GM19025 (cell line): Measurements from ENCODE around the gene GALNT17.

ENCODE experiments used
- ATAC-seq: cut with Tn5 transposase; IDR thresholded peaks from one replicate; pipeline ENCODE4 v1.9.1; 2021; ENCODE audit warnings: mild to moderate bottlenecking, low read depth, moderate library complexity; ENCODE audit not compliant: unreplicated experiment

GALNT17 gene

DNA sequence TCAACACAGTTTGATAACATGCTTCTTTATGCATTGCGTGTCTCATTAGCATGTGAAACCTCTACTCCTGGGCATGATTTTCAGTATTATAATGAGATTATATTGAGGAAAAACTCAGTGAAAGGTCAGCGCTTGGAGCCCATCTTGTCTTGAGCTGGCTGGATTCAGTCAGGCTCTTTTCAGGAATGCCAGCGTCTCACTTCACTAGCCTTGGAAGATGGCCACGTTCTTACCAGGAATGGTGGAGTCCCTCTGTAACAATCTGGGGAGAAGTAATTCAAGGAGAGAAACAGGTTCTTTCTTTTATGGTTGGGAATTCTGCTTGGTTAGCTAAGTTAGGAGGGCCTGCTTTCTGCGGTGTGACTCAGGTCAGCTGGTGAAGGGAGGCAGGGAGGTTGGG is 241.0 kb downstream of the GALNT17 start:
- no peak for ATAC-seq

DNA sequence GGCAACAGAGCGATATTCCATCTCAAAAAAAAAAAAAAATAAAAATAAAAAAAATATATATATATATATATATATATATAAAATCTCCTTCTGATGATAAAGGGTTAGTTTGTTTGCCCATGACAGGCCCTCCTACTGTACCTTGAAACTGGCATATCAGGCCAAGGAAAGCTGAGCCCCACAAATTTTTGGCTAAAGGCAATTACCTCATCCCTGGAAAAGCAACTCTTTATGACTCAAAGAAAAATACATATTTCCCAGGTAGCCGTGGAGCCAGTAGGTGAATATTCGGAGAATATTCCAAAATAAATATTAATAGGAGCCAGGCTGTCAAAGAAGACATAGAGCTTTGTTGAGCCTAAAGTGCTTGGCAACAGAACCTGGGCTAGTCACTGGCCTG is 245.1 kb downstream of the GALNT17 start:
- no peak for ATAC-seq

DNA sequence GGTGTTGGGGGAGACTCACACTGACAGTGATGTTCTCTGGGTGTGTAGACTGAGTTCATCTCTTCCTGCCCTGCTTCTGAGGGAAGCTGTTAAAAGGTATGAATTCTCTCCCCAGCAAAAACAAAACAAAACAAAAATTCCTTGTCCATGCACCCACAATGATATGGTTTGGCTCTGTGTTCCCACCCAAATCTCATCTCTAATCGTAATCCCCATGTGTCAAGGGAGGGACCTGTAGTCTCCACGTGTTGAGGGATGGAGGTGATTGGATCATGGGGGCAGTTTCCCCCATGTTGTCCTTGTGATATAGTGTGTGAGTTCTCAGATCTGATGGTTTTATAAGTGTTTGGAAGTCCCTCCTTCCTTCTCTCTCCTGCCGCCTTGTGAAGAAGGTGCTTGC is 245.5 kb downstream of the GALNT17 start:
- no peak for ATAC-seq

DNA sequence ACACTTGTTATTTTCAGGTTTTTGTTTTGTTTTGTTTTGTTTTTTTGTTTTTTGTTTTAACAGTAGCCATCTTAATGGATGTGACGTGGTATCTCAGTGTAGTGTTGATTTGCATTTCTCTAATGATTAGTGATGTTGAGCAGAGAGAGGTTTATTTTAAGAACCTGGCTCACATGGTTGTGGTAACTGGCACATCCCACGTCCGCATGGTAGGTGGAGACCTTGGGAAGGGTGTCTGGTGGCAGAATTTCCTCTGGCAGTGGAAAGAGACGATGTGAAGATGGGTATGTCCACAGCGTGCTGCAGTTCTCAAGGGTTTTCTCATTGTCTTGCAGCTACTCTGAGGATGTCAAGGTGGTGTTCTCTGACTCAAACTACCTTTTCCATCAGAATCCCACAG is 252.2 kb downstream of the GALNT17 start:
- ATAC-seq = no peak

DNA sequence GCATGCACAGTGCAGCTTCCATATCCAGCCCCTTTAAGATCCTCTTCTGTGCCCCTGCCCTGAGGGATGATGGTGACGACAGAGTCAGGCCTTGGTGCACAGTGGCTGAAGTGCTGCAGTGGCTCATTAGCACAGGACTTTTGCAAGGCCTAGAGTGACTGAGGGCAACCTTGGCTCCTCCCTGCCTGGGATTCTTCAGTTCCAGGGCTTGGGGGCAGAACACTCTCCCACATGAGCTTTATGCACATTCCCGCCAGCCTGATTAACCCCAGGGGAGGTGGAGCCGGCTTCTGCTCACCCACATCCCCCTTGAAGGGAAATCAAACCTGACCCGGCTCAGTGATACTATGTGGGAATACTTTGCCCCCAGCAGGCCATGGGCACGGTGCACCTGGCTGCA is 253.4 kb downstream of the GALNT17 start:
- no peak for ATAC-seq

DNA sequence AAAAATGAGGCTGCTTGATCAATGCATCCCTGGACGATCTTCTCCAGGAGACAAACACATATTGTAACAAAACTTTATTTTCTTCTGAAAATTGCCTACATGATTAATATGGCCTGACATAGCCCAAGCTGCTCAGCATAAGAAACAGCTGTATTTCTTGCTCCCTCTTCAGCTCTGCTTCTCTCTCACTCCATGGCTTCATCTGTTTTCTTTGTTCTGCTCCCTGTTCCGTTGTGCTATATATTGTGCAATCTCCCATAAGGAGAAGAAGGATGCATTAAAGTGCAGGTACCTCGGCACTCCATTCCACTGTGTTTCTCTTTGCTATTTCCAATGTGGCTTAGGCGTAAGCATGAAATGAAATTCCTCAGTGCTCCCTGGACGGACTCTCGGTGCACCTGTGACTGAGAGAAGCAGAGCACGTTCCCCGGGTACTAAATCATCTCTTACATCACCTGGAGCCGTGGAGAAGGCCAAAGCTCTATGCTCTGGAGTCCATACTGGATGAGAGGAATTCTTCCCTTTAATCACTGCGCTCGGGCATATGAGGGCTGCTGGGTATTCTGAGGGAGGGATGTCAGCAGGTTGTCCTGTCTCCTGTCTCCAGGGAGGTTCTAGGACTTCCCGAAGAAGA is 254.3 kb downstream of the GALNT17 start:
- no peak for ATAC-seq

DNA sequence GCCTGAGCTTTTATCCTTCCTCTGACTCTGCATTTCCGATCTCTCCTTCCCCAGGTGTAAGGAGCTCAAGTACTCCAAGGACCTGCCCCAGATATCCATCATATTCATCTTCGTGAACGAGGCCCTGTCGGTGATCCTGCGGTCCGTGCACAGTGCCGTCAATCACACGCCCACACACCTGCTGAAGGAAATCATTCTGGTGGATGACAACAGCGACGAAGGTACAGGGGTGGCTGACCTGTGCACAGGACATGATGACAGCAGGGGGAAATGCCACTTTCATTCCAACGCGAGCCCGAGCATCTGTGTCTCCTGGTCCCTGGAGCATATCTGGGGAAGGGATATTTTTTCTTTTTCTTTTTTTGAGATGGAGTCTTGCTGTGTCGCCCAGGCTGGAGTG is 256.2 kb downstream of the GALNT17 start:
- ATAC-seq = no peak

DNA sequence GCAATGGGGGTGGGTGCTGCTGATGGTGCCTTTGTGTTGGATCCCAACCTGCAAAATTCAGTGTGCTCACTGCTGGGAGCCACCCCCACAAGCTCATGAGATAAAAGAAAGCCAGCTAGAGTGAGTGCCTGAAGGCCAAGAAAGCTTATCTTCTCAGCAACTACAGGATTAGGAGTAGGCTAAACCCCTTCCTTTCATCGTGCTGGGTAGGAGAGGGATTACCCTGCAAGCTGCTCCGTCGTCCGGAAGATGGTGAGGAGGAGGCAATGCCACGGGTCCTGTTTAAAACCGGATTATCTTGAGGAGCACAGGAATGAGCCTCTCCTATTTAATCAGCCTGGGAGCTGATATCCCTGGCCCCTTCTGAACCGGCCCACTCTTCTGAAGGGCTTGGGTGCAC is 258.0 kb downstream of the GALNT17 start:
- ATAC-seq = no peak

DNA sequence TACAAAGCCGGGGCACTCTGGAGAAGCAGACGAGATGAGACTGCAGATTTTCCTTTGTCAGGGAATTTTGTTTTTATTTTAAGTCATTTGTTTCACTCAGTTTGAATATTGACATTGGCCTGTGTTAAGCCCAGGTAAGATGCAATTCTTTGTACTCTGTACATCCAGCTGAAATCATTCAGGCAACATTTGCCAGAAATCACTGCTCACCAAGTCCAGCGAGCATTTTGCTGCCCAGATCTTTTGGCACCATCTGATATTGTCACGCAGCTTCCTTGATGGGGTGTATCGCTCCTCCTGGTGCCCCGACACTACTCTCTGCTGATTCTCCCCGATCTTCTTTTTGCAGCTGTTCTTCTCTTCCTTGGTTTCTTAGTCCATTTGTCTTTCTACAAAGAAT is 261.7 kb downstream of the GALNT17 start:
- ATAC-seq = no peak

DNA sequence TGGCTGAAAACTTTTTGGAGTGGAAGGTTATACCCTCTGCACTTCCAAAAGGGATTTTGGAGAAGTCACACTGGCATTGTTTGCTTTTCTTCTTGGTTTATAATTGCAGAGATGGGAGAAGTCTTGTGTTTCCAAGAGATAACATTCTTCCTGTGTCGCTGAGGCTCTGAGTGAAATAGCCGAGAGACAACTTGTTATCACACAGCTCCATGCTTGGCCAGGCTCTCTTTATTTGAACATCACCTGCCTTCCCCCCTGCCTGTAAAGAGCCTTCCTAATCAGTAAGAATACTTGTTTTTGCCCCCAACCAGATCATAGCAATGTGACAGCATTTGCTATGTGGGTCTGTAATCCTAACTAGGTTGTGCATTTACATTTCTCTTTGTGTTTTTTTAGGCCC is 270.7 kb downstream of the GALNT17 start:
- no peak for ATAC-seq

DNA sequence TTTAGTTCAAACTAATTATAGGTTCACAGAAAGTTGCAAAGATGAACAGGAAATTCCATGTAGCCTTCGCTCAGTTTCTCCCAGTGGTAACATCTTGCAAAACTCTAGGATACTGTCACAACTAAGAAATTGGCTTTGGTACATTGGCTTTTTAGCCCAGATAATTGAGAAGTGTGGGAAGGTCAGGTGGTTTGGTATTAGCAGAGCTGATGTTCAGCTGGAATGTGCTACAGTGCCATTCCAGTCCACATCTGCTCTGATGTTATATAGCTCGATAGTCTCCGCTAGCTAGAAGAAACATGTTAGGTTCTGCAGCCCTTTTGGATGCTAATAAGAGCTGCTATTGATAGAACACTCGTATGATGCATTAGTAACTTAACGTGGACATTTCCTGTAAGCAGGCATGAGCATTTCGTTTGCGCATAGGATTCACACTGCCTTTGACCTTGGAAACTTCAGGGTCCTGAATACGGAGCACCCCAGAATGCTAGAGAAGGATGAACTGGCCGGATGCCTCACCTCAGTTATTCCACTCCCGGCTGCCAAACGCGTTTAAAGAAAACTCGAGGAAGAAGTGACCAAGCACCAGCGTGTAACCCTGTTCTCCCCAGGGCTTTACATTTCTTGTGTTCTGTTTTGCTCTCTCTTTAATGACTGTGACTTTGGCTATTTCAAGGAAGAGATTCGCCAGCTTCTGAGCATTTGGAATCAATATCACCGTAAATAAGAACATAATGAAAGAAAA is 271.4 kb downstream of the GALNT17 start:
- ATAC-seq = no peak

DNA sequence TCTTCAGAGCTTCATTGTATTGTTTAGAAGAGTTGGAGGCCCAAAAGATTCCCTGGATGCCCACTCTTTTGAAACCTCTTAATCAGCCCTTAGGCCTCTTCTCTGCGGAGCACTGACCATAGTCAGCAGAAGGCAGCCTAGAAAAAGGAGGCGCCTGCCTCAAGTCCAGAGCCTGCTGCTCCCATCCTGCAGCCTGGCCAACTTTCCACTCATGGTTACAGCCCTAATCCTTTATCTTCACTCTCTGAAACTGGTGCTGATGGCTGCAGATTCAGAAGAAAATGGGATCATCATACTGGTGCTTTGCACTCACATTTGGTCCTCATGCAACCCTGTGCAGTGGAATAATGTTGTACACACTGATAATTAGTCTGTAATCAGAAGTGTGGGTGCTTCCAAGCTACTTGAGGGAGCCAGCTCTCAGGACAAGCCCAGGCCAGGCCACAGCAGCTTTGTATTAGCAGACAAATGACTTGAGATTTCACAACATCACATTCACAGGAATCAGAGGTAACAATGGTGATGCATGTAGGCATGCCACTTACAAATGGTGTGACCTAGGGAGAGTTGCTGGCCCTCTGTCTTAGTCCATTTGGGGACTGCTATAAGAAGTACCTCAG is 272.9 kb downstream of the GALNT17 start:
- no peak for ATAC-seq

DNA sequence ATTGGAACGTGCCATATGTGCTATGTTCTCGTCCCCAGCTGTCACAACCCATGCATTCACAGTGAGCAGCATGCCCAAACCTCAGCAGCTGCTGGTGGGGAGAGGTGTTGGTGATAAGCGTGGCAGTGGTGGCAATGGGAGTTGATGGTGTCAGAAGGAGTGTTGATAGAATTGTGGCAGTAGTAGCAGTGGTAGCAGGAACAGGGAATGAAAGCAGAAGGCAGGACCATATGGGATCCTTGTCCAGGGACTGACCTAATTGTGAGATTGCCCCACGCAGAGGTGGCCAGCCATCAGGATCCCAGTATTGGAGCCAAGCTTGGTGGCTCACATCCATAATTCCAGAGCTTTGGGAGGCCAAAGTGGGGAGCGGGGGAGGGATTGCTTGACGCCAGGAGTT is 276.3 kb downstream of the GALNT17 start:
- no peak for ATAC-seq

DNA sequence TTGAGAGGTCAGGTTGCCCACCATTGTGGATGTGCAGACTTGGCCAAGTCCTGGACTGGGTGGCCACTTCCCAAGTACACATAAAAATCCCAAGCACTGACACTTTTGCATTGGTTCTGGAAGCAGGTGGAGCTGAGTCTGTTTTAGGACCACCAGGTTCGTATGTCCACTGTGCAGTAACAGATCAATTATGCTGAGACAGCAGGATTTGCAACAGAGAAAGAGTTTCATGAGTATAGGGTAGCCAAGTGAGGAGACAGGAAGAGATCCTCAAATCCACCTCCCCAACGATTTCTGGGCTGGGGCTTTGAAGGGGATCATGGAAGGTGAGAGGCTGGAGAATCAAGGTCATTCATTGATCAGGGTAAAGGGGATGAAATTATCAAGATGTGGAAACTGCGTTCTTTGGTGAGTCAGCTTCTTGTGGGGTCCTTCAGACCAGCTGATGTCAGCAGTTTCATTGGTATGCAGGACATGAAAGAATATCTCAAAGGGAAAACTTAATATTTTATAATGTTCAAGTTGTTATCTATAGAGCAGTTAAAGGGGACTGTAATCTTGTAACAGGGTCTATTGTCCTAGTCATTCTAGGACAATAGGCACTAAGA is 277.7 kb downstream of the GALNT17 start:
- ATAC-seq = no peak

DNA sequence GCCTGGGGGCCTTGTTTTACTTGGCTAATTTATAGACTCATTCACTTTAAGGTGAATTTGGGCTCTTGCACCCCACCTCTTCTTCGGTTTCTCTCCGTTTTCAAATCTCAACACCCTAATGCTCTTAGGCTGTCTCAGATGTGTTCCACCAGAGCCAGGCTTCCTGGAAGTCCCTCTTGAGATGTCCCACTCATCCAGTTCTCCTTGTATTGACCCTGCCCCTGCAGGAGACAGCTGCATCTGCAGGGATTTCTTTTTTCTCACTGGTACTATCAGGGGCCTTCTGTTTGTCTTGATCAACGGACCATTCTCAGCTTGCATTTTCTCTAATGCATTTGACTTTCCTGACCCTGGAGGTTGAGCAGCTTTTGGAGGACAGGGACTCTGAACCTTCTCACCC is 279.5 kb downstream of the GALNT17 start:
- no peak for ATAC-seq

DNA sequence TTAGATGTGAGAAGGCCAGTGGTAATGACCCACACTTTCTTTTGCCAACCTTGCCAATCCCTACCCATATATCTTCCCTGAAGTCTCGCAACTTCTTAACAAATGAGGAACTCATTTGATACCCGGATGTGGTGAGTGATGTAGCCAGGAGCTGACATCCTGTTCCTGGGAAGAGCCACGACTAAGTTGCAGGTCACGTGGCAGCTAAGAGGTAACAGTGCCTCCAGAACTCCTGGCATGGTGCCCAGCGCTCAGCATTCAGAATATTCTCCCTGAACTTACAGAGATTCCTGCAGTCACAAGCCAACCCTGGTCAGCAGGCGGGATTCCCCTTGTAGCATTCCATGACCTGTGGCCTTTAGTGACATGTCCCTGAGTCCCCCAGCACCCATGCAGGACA is 282.5 kb downstream of the GALNT17 start:
- ATAC-seq = no peak

DNA sequence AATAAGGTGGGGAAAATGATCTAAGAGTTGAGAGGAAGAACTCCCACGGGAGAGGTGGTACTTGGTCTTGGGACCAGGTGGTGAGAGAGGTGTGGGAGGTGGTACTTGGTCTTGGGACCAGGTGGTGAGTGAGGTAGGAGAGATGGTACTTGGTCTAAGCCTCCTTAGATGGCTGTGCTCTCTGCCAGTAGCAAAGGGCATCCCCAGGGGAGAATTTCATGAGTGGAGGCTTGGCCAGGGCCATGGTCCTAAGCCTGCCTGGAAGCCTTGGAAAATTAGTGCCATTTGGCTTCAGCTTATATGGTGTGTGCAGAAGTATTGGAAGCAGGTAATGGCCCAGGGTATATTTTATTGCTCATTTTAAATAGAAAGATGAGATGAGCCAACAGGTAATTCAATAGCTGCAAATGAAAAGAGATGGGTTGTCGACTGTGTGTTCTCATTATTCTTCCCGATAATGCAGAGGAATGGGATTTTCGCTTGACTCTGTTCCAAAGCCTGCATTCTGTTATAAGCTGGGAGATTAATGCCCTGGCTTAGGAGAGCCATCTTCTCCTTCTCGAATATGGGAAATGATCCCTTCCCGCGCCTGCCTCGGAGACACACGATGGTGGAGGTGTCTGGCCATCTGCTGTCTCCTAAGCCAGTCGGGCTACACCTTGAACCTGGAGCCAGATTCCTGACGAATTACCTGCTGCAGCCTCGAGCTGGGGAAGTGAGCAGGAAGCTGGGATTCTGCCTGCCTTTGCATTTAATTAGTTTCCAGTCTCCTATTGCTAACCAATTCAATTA is 287.8 kb downstream of the GALNT17 start:
- ATAC-seq = no peak

DNA sequence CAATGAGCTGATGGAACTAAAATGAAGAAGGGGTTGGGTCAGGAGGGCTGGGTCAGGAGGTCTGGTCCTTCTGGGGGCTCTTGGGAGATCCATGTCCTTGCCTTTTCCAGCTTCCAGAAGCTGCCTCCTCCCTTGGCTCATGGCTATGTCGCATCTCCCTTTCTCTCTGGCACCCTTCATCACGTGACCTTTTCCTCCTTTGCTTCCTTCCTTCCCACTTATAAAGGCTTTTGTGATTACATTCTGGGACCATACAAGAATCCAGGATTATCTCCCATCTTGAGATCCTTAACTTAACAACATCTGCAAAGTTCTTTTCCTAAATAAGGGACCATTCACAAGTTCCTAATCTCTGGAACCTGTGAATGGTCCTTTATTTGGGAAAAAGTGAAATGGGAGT is 290.2 kb downstream of the GALNT17 start:
- ATAC-seq = no peak

DNA sequence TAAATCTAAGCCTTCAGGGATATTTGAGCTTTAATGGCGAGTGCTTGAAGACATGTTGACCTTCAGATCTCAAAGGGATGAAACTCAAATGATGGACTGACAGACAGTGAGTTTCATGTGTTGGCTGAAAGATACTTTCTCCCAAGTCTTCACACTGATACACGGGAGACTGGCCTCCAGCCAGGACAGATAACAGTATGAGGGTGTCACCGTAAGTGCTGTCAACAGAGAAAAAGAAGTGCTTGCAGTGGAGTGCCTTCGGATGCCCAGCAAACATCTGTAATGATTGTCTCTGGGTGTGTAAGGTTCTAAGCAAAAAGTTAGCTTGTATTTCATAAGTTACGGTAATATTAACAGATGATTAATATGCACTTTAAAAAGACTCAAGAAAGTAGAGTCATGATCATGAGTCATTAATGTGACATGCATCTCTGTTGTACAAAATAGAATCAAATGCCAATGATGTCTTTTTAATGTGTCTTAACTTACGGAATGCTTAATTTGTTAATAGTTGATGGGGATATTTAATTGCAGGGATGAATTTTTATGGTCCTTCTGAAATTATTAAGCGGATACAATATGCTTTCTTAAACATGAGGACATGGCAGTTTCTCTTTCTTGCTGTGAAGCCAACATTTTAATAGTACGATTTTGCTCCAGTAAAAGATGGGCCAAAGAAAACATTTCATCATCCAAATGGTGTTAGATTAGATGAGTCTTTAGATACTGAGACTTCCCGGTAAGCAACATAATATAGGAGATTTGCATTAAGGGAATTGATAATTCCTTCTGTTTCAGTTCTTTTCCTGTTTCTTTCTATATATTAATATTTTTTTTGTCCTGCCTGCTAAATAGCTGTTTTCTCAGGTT is 292.5 kb downstream of the GALNT17 start:
- no peak for ATAC-seq

DNA sequence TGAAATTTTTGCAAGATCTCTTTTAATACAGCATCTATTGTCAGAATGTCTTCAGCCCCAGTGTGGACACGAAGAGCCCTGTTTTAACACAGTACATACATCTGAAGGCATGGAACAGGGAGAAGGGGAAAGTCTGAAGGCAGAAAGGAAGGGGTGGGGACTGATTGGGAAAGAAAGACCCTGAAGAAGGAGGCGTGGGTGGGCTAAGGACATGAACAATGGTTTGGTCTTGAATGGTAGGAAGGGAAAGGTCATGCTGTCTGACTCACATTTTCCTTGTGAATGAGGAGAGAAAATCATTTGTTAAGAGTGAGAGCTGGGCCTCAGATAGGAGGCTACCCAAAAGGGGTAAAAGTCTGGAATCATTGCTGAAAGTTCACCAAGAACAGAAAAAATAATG is 297.1 kb downstream of the GALNT17 start:
- no peak for ATAC-seq
